ENCODE measurements around the gene TJAP1.

TJAP1 gene

DNA sequence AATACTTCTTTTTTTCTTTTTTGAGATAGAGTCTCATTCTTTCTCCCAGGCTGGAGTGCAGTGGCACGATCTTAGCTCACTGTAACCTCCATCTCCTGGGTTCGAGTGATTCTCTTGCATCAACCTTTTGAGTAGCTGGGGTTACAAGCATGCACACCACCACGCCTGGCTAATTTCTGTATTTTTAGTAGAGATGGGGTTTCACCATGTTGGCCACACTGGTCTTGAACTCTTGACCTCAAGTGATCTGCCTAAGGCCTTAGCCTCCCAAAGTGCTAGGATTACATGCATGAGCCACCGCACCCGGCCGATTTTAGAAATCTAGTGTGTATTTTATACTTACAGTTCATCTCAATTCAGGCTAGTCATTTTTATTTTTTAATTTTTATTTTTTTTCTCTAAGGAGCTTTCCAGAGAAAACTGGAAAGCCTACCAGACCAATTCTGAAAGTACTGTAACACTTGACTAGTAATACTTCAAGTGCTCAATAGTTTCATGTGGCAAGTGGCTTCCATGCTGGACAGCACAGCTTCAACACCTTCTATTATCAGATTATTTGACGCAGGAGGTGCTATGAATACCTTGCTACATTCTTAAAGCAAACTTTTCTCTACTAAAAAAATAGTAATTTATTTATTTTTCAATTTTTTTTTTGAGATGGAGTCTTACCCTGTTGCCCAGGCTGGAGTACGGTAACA lies 64.6 kb downstream of the TJAP1 start:
- no peak for DNase-seq

DNA sequence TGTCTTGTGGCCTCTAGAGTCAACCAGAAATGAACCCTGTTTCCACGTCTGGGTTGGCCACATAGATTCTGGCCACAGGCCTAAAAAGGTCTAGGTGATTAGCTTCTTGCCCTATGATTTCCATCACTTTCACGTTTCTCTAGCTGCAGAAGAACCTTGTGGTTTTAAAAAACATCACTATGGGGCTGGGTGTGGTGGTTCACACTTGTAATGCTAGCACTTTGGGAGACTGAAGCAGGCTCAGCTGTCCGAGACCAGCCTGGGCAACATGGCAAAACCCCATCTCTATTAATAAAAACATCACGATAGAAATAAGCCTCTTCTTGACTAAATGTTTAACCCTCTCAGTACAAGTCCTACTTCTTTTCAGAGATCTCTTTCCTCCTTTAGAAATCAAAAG lies 67.1 kb downstream of the TJAP1 start:
- DNase-seq: no peak

GRCh38 chr6:43547222-43547621 lies 69.9 kb downstream of the TJAP1 start:
- DNase-seq: no peak

Data from fibroblast of upper back skin (primary cell).